Stimulated activated naive B cell treated with anti-CD40 and anti-IgM and Interleukin-4, amounts not matched to agents 10 μg/mL and 1 μg/mL and 100 μg/mL, for 72 hours (primary cell): ENCODE measurements around the gene KIAA0319L.

Experiments used
- ATAC-seq, 2 donors: fragments of 150-1000 bp; cut with Tn5 transposase; replicated peaks; 2 replicates each; pipeline ENCODE4 v1.10.0; 2021; ENCODE audit warnings: moderate library complexity in 1 of 2
- DNase-seq: peaks from one replicate; pipeline ENCODE4 v3.0.0; 2021
- H3K27ac Mint-ChIP-seq: one replicate; pipeline ENCODE4 v1.8.0; 2022; ENCODE audit warnings: mild to moderate bottlenecking, mixed read lengths
- H3K27me3 Mint-ChIP-seq, 2 donors: one replicate each; pipeline ENCODE4 v1.8.0; 2022; ENCODE audit warnings: mixed read lengths in 2 of 2
- H3K36me3 Mint-ChIP-seq, 2 donors: one replicate each; pipeline ENCODE4 v1.8.0; 2022; ENCODE audit warnings: mixed read lengths in 2 of 2, mild to moderate bottlenecking in 1 of 2
- H3K4me1 Mint-ChIP-seq, 2 donors: one replicate each; pipeline ENCODE4 v1.8.0; 2022; ENCODE audit warnings: mixed read lengths in 2 of 2, mild to moderate bottlenecking in 1 of 2
- H3K4me3 Mint-ChIP-seq, 2 donors: one replicate each; pipeline ENCODE4 v1.8.0; 2022; ENCODE audit warnings: mild to moderate bottlenecking in 2 of 2, mixed read lengths in 2 of 2, moderate library complexity in 1 of 2
- H3K9me3 Mint-ChIP-seq, 2 donors: one replicate each; pipeline ENCODE4 v1.8.0; 2022; ENCODE audit warnings: mixed read lengths in 2 of 2, mild to moderate bottlenecking in 1 of 2

The KIAA0319L gene

GRCh38 chr1:35530168-35530567 lies 27.0 kb downstream of the KIAA0319L start:
- Mint-ChIP-seq H3K36me3 (peaks cover 32 to 54% of the 10 kb centered on the region in 2 donors), H3K27ac (no peak overlapping the region), H3K4me1 (peaks cover 3 to 15% of the 10 kb centered on the region in 2 donors), H3K27me3 (no peaks in the 10 kb centered on the region), H3K9me3 (peaks cover 16 to 21% of the 10 kb centered on the region in 2 donors), H3K4me3 (no peak overlapping the region)
- DNase-seq: no peak
- no peak for ATAC-seq

- Mint-ChIP-seq H3K4me3 (no peak overlapping the region), H3K36me3 (peaks cover 21 to 44% of the 10 kb centered on the region in 2 donors), H3K27ac (no peak overlapping the region), H3K9me3 (peaks cover 11 to 12% of the 10 kb centered on the region in 2 donors), H3K27me3 (no peaks in the 10 kb centered on the region), H3K4me1 (peaks cover 0 to 5% of the 10 kb centered on the region in 2 donors)
- DNase-seq (no peak), ATAC-seq (no peak)
These were observed 33.1 kb downstream of the KIAA0319L start for GRCh38 chr1:35524106-35524505.

- DNase-seq (no peak), ATAC-seq (no peak)
- no peak overlapping the region for H3K4me3 Mint-ChIP-seq
- H3K4me1 Mint-ChIP-seq: peaks cover 12 to 14% of the 10 kb centered on the region in 2 donors
- peaks cover 29 to 34% of the 10 kb centered on the region in 2 donors for H3K9me3 Mint-ChIP-seq
- H3K27ac Mint-ChIP-seq: no peak overlapping the region
- H3K36me3 Mint-ChIP-seq: peaks cover 39 to 60% of the 10 kb centered on the region in 2 donors
- no peaks in the 10 kb centered on the region for H3K27me3 Mint-ChIP-seq
These were observed 37.8 kb downstream of the KIAA0319L start for GRCh38 chr1:35519432-35519831.

GRCh38 chr1:35518183-35518582 lies 39.0 kb downstream of the KIAA0319L start:
- no peak overlapping the region for H3K27ac Mint-ChIP-seq
- H3K4me1 Mint-ChIP-seq: peaks cover 14 to 17% of the 10 kb centered on the region in 2 donors
- no peak overlapping the region for H3K4me3 Mint-ChIP-seq
- H3K9me3 Mint-ChIP-seq: peaks cover 29 to 32% of the 10 kb centered on the region in 2 donors
- H3K36me3 Mint-ChIP-seq: peaks cover 36 to 57% of the 10 kb centered on the region in 2 donors
- DNase-seq (no peak), ATAC-seq (no peak)
- H3K27me3 Mint-ChIP-seq: no peaks in the 10 kb centered on the region

GRCh38 chr1:35511305-35511704 lies 45.9 kb downstream of the KIAA0319L start:
- Mint-ChIP-seq H3K36me3 (peaks cover 25 to 40% of the 10 kb centered on the region in 2 donors), H3K9me3 (peaks cover 11 to 12% of the 10 kb centered on the region in 2 donors), H3K4me1 (peaks cover 27 to 57% of the 10 kb centered on the region in 2 donors), H3K27me3 (no peaks in the 10 kb centered on the region), H3K27ac (no peak overlapping the region), H3K4me3 (no peak overlapping the region)
- ATAC-seq (no peak), DNase-seq (no peak)

- DNase-seq (no peak), ATAC-seq (no peak)
- Mint-ChIP-seq H3K4me1 (peaks cover 34 to 53% of the 10 kb centered on the region in 2 donors), H3K4me3 (no peak overlapping the region), H3K36me3 (peaks cover 12 to 38% of the 10 kb centered on the region in 2 donors), H3K27me3 (no peaks in the 10 kb centered on the region), H3K27ac (no peak overlapping the region), H3K9me3 (no peaks in the 10 kb centered on the region)
These were observed 47.6 kb downstream of the KIAA0319L start for GRCh38 chr1:35509558-35509957.

- Mint-ChIP-seq H3K4me1 (peaks cover 30 to 48% of the 10 kb centered on the region in 2 donors), H3K36me3 (peaks cover 12 to 36% of the 10 kb centered on the region in 2 donors), H3K27me3 (no peaks in the 10 kb centered on the region), H3K9me3 (no peaks in the 10 kb centered on the region), H3K27ac (no peak overlapping the region), H3K4me3 (no peak overlapping the region)
- DNase-seq (no peak), ATAC-seq (no peak)
These were observed 49.3 kb downstream of the KIAA0319L start for GRCh38 chr1:35507947-35508346.

GRCh38 chr1:35506960-35507912 lies 50.0 kb downstream of the KIAA0319L start:
- Mint-ChIP-seq H3K27ac (peak overlapping the region; percentile 75), H3K4me3 (peak overlapping the region in 1 of 2 donors; percentile 54), H3K9me3 (no peaks in the 10 kb centered on the region), H3K27me3 (no peaks in the 10 kb centered on the region), H3K4me1 (peaks cover 29 to 48% of the 10 kb centered on the region in 2 donors), H3K36me3 (peaks cover 15 to 40% of the 10 kb centered on the region in 2 donors)
- DNase-seq: no peak
- peak in 1 of 2 donors; percentile 26 for ATAC-seq

- no peak overlapping the region for H3K27ac Mint-ChIP-seq
- peak; percentile 93 to 95 for ATAC-seq
- no peak overlapping the region for H3K4me3 Mint-ChIP-seq
- DNase-seq: peak; percentile 18
- H3K4me1 Mint-ChIP-seq: peaks cover 29 to 48% of the 10 kb centered on the region in 2 donors
- peaks cover 13 to 38% of the 10 kb centered on the region in 2 donors for H3K36me3 Mint-ChIP-seq
- H3K9me3 Mint-ChIP-seq: no peaks in the 10 kb centered on the region
- no peaks in the 10 kb centered on the region for H3K27me3 Mint-ChIP-seq
These were observed 51.0 kb downstream of the KIAA0319L start for GRCh38 chr1:35505911-35506798.

GRCh38 chr1:35502242-35502641 lies 55.0 kb downstream of the KIAA0319L start:
- H3K4me3 Mint-ChIP-seq: no peak overlapping the region
- no peak for DNase-seq
- ATAC-seq: no peak
- no peaks in the 10 kb centered on the region for H3K27me3 Mint-ChIP-seq
- no peaks in the 10 kb centered on the region for H3K9me3 Mint-ChIP-seq
- H3K27ac Mint-ChIP-seq: no peak overlapping the region
- peaks cover 16 to 18% of the 10 kb centered on the region in 2 donors for H3K4me1 Mint-ChIP-seq
- peaks cover 13 to 38% of the 10 kb centered on the region in 2 donors for H3K36me3 Mint-ChIP-seq

- H3K27ac Mint-ChIP-seq: no peak overlapping the region
- peaks cover 11 to 31% of the 10 kb centered on the region in 2 donors for H3K36me3 Mint-ChIP-seq
- H3K4me1 Mint-ChIP-seq: peaks cover 0 to 2% of the 10 kb centered on the region in 2 donors
- H3K9me3 Mint-ChIP-seq: no peaks in the 10 kb centered on the region
- no peak for DNase-seq
- no peak overlapping the region for H3K4me3 Mint-ChIP-seq
- no peaks in the 10 kb centered on the region for H3K27me3 Mint-ChIP-seq
- ATAC-seq: no peak
These were observed 56.8 kb downstream of the KIAA0319L start for GRCh38 chr1:35500439-35500838.

GRCh38 chr1:35499652-35500176 lies 57.5 kb downstream of the KIAA0319L start:
- Mint-ChIP-seq H3K36me3 (peaks cover 11 to 29% of the 10 kb centered on the region in 2 donors), H3K27me3 (no peaks in the 10 kb centered on the region), H3K9me3 (no peaks in the 10 kb centered on the region), H3K4me3 (no peak overlapping the region), H3K27ac (no peak overlapping the region), H3K4me1 (no peaks in the 10 kb centered on the region)
- DNase-seq (no peak), ATAC-seq (no peak)

GRCh38 chr1:35499231-35499630 lies 58.0 kb downstream of the KIAA0319L start:
- no peak overlapping the region for H3K4me3 Mint-ChIP-seq
- DNase-seq (no peak), ATAC-seq (no peak)
- H3K27me3 Mint-ChIP-seq: no peaks in the 10 kb centered on the region
- H3K4me1 Mint-ChIP-seq: no peaks in the 10 kb centered on the region
- H3K27ac Mint-ChIP-seq: no peak overlapping the region
- no peaks in the 10 kb centered on the region for H3K9me3 Mint-ChIP-seq
- H3K36me3 Mint-ChIP-seq: peaks cover 11 to 30% of the 10 kb centered on the region in 2 donors

- DNase-seq: no peak
- Mint-ChIP-seq H3K36me3 (peaks cover 13 to 29% of the 10 kb centered on the region in 2 donors), H3K4me3 (no peak overlapping the region), H3K4me1 (no peaks in the 10 kb centered on the region), H3K27me3 (no peaks in the 10 kb centered on the region), H3K27ac (no peak overlapping the region), H3K9me3 (no peaks in the 10 kb centered on the region)
- no peak for ATAC-seq
These were observed 59.6 kb downstream of the KIAA0319L start for GRCh38 chr1:35497571-35497970.
